Glutamatergic neuron (in vitro differentiated cells): Measurements from ENCODE around the gene SKA2. TPM values are rescaled to one million over a fixed set of nuclear protein-coding genes. Genes with fewer than 3 reads are reported as not detected.
A peak's percentile ranks its signal among the peaks of the same experiment; 100 is the strongest.

Source experiments
- DNase-seq: peaks from one replicate; pipeline ENCODE4 v3.0.0; 2022
- H3K27ac Mint-ChIP-seq: one replicate; pipeline ENCODE4 v1.8.0; 2020; ENCODE audit warnings: mild to moderate bottlenecking, mixed read lengths, inconsistent platforms; ENCODE audit not compliant: unreplicated experiment
- H3K27me3 Mint-ChIP-seq: one replicate; pipeline ENCODE4 v1.8.0; 2020; ENCODE audit warnings: mild to moderate bottlenecking, moderate library complexity, mixed read lengths, inconsistent platforms; ENCODE audit not compliant: unreplicated experiment
- H3K36me3 Mint-ChIP-seq: one replicate; pipeline ENCODE4 v1.8.0; 2020; ENCODE audit warnings: mild to moderate bottlenecking, mixed read lengths, inconsistent platforms; ENCODE audit not compliant: unreplicated experiment
- H3K4me1 Mint-ChIP-seq: one replicate; pipeline ENCODE4 v1.8.0; 2020; ENCODE audit warnings: mild to moderate bottlenecking, low read depth, mixed read lengths, inconsistent platforms; ENCODE audit not compliant: unreplicated experiment
- H3K4me3 Mint-ChIP-seq: one replicate; pipeline ENCODE4 v1.8.0; 2020; ENCODE audit warnings: mild to moderate bottlenecking, mixed read lengths, inconsistent platforms; ENCODE audit not compliant: unreplicated experiment
- H3K9me3 Mint-ChIP-seq: one replicate; pipeline ENCODE4 v1.8.0; 2020; ENCODE audit warnings: mild to moderate bottlenecking, moderate library complexity, mixed read lengths, inconsistent platforms; ENCODE audit not compliant: unreplicated experiment
- microRNA-seq: library from miRNA; unstranded; fragments of <30 nt; microRNA quantifications from one replicate; pipeline ENCODE4, GENCODE V29; 2020; ENCODE audit not compliant: unreplicated experiment
- total RNA-seq: library from RNA; stranded (reverse); fragmentation: NEBNext Ultra II Directional; extraction: Animal tissue kit (Norgen Biotek cat#: 25700); gene quantifications from one replicate; pipeline ENCODE4 v1.2.1, GENCODE V29; 2021; ENCODE audit not compliant: unreplicated experiment
- TF ChIP-seq, protein P1 (sequence below): fragments of 200-600 bp; sonication (generic); IDR thresholded peaks from one replicate; pipeline ENCODE4 v1.5.0; 2021; ENCODE audit not compliant: partially characterized antibody, unreplicated experiment

Gene SKA2
- total RNA-seq, 1 donor from 2014 or later: 65.9 TPM

GRCh38 chr17:59073972-59074371, 81.0 kb downstream of the SKA2 start:
- H3K27ac Mint-ChIP-seq: peak overlapping the region; percentile 65
- no peaks in the 10 kb centered on the region for H3K36me3 Mint-ChIP-seq
- no peaks in the 10 kb centered on the region for H3K4me1 Mint-ChIP-seq
- peaks cover 1% of the 10 kb centered on the region for H3K9me3 Mint-ChIP-seq
- TF ChIP-seq, protein P1, sequence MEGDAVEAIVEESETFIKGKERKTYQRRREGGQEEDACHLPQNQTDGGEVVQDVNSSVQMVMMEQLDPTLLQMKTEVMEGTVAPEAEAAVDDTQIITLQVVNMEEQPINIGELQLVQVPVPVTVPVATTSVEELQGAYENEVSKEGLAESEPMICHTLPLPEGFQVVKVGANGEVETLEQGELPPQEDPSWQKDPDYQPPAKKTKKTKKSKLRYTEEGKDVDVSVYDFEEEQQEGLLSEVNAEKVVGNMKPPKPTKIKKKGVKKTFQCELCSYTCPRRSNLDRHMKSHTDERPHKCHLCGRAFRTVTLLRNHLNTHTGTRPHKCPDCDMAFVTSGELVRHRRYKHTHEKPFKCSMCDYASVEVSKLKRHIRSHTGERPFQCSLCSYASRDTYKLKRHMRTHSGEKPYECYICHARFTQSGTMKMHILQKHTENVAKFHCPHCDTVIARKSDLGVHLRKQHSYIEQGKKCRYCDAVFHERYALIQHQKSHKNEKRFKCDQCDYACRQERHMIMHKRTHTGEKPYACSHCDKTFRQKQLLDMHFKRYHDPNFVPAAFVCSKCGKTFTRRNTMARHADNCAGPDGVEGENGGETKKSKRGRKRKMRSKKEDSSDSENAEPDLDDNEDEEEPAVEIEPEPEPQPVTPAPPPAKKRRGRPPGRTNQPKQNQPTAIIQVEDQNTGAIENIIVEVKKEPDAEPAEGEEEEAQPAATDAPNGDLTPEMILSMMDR: no peak
- no peak for DNase-seq
- no peaks in the 10 kb centered on the region for H3K27me3 Mint-ChIP-seq
- H3K4me3 Mint-ChIP-seq: no peak overlapping the region

GRCh38 chr17:59069856-59070255, 85.1 kb downstream of the SKA2 start:
- H3K4me1 Mint-ChIP-seq: no peaks in the 10 kb centered on the region
- H3K27me3 Mint-ChIP-seq: no peaks in the 10 kb centered on the region
- TF ChIP-seq, protein P1: no peak
- peaks cover 1% of the 10 kb centered on the region for H3K9me3 Mint-ChIP-seq
- no peaks in the 10 kb centered on the region for H3K36me3 Mint-ChIP-seq
- no peak overlapping the region for H3K4me3 Mint-ChIP-seq
- DNase-seq: no peak
- no peak overlapping the region for H3K27ac Mint-ChIP-seq

DNA sequence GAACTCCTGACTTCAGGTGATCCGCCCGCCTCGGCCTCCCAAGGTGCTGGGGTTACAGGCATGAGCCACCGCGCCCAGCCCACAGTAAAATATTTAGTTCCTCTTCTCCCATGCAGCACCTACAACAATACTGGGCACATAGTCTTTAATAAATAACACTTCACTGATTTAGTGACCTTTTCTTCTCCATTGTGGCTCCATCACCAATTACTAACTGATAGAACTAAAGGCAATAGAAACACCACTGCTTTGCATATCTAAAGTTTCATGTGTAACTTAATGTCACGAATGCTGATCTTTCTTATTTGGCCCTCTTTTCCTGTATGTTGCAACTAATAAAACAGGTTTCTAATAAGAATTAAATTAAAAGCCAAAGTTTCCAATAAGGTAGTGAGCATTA, 87.2 kb downstream of the SKA2 start:
- H3K27me3 Mint-ChIP-seq: no peaks in the 10 kb centered on the region
- DNase-seq: no peak
- no peaks in the 10 kb centered on the region for H3K36me3 Mint-ChIP-seq
- H3K4me1 Mint-ChIP-seq: no peaks in the 10 kb centered on the region
- H3K9me3 Mint-ChIP-seq: no peaks in the 10 kb centered on the region
- H3K4me3 Mint-ChIP-seq: no peak overlapping the region
- TF ChIP-seq, protein P1: no peak
- no peak overlapping the region for H3K27ac Mint-ChIP-seq

DNA sequence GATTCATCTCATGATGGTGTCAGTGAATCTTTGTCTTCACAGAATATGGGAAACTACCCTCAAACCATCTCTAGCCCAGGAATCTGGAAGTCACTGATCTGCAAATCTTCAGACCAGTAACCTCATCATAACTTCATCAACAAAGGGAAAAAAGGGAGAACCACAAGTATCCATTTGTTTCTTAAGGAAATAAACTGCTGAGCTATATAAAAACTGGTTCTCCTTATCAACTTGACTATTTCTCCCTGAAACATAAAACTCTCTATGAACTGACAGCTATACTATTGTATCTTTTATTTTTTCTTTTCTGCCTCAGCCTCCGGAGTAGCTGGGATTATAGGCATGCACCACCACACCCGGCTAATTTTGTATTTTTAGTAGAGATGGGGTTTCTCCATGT, 87.6 kb downstream of the SKA2 start:
- Mint-ChIP-seq H3K36me3 (no peaks in the 10 kb centered on the region), H3K27me3 (no peaks in the 10 kb centered on the region), H3K4me1 (no peaks in the 10 kb centered on the region), H3K27ac (no peak overlapping the region), H3K4me3 (no peak overlapping the region), H3K9me3 (no peaks in the 10 kb centered on the region)
- TF ChIP-seq, protein P1: no peak
- no peak for DNase-seq

GRCh38 chr17:59062509-59062908, 92.5 kb downstream of the SKA2 start:
- Mint-ChIP-seq H3K27me3 (no peaks in the 10 kb centered on the region), H3K27ac (no peak overlapping the region), H3K9me3 (no peaks in the 10 kb centered on the region), H3K4me3 (no peak overlapping the region), H3K4me1 (no peaks in the 10 kb centered on the region), H3K36me3 (no peaks in the 10 kb centered on the region)
- no peak for DNase-seq
- TF ChIP-seq, protein P1: no peak

Small RNA genes lying within 50 kb of the gene (microRNA-seq; reads per million reads assigned to microRNA genes)
- gene MIR301A: 2,214 reads per million, percentile 93 among the genes with 10 or more reads in this experiment
- 4,372 reads per million, percentile 96 among the genes with 10 or more reads in this experiment for gene MIR454

Other genes with a start within 250 kb of the SKA2 start
- 35.6 TPM for gene TRIM37, start 48.3 kb downstream of the SKA2 start, total RNA-seq
- 9.6 TPM for gene PRR11, start 560 bp upstream of the SKA2 start, total RNA-seq
- 19.4 TPM for gene SMG8, start 54.8 kb upstream of the SKA2 start, total RNA-seq
- gene GDPD1, start 65.3 kb upstream of the SKA2 start, total RNA-seq: 34.3 TPM
- 20.8 TPM for gene YPEL2, start 176.5 kb upstream of the SKA2 start, total RNA-seq